22Rv1 (cell line): ENCODE measurements around the gene VAPB.

Experiments used
- CTCF ChIP-seq: fragments of 450-650 bp; IDR thresholded peaks from 2 replicates; pipeline ENCODE4 v1.5.1; 2017; ENCODE audit warnings: mild to moderate bottlenecking
- ZFX ChIP-seq: fragments of 450-650 bp; IDR thresholded peaks from 2 replicates; pipeline ENCODE4 v1.6.1; 2017; ENCODE audit warnings: antibody characterized with exemption, borderline replicate concordance

GRCh38 chr20:58340151-58340550 is 48.9 kb upstream of the VAPB start:
- TF ChIP-seq ZFX (no peak), CTCF (no peak)
